ENCODE results near the gene MCRIP2.

MCRIP2 gene

DNA sequence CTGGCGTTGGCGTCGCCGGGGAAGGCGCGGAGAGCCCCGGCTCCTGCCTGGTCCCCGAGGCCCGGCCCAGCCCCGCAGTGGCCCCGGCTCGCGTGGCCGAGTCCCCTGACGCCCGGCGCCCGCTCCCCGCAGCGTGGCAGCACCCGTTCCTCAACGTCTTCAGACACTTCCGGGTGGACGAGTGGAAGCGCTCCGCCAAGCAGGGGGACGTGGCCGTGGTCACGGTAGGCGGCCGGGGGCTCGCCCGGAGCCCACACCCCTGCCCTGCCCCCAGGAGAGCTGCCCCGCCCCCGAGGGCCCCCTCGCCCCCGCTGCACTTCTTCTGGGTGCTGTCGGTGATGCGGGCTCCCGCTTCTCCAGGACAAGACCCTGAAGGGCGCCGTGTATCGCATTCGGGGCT lies 8.0 kb downstream of the MCRIP2 start:
- DNase-seq: no peak

DNA sequence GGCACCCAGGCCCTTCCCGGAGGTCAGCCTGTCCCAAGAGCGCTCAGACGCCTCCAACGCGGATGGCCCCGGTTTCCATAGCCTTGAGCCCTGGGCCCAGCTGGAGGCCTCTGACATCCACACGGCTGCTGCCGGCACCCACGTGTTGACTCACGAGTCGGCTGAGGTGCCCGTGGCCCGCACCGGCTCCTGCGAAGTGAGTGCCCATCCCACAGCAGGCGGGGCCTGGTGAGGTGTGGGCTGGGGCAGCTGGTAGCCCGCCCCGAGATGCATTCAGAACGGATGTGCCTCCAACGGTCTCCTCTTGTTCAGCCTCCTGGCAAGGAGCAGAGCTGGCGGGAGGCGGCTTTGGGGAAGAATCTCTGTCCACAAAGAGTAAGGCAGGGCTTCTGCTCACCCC lies 10.2 kb downstream of the MCRIP2 start:
- DNase-seq: no peak

DNA sequence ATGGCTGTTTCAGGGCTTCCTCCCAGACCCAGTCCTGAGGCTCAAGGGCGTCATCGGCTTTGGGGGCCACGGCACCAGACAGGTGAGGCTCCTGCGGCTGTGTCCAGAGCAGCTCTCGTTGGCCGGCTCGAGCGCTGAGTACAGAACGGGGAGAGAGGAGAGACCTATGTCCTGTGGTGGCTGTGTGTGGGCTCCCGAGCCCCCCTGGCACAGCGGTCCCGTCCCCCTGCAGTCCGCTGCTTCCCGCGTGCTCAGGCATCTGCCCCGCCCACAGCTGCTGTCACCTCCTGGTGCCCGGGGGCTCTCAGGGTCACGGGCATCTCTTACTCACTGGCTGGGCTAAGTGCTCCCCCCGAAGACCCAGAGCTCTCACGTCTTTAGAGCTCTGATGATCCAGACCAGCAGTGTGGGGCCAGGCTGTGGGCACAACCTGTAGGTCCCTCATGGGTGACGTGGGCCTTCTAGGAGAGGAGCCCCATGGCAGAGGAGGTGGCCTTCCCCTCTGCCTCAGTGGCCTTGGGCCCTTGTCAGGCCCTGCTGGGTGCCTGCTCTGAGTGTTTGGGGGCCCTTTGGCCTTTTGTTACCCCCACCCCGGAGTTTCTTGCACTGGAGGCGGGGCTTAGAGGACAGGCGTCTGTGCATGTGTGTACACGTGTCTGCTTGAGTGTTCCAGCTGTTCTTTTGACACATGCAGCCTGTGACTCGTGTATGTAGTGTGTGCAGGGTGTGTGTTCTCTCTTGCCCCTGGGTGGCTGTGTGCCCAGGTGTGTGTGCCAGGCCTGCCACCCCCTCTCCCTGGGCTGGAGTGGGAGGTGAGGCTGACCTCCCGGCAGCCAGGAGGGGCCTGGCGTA lies 11.1 kb downstream of the MCRIP2 start:
- DNase-seq: no peak

- no peak for DNase-seq
These were observed 12.4 kb downstream of the MCRIP2 start for GRCh38 chr16:654034-654433.

GRCh38 chr16:657487-657886 lies 15.9 kb downstream of the MCRIP2 start:
- no peak for DNase-seq

DNA sequence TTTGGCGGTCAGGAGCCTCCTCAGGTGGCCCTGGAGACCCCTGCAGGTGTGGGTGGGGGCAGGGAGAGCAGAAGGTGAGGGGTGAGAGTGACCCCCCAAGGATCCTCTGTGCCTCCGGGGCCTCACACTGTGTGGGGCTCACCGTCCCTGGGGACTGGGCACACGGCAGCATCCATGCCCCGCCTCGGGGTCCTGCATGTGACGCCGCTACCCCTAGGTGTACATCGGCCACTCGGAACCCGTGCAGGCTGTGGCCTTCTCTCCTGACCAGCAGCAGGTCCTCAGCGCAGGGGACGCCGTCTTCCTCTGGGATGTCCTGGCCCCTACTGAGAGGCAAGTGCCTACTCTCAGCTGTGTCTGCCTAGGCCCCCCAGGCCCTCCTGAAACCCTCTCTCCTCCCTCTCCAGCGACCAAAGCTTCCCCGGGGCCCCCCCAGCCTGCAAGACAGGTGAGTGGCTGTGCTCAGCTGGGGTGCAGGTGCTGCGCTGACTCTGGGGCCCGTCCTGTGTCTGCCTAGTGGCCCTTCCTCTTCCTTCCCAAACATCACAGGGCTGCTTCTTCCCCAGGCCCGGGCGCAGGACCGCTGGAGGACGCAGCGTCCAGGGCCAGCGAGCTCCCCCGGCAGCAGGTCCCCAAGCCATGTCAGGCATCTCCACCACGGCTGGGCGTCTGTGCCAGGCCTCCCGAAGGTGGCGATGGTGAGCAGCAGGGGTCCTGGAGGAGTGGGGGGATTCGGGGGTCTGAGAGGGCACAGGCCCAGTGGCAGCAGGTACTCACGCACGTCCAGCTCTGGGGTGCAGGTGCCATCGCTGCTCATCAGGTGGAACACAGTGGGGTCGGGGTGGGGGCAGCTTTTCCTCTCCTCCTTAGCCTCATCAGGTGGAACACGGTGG lies 17.3 kb downstream of the MCRIP2 start:
- DNase-seq: no peak

- DNase-seq: no peak
These were observed 18.0 kb downstream of the MCRIP2 start for GRCh38 chr16:659618-660017.

DNA sequence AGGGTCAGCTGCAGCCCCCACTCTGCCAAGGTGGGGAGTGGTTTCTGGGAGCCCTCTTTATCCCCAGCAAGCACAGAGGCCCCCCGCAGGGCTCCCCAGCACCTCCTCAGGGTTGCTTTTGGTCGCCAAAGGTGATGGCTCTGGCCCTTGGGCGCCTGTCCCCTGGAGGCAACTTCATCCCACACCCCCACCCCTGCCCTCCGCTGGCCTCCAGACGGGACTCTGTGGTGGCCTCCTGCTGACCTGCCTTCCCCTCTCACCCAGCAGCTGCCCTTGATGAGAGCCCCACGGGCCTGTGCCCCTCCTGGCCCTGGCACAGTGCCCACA lies 18.5 kb downstream of the MCRIP2 start:
- no peak for DNase-seq

DNA sequence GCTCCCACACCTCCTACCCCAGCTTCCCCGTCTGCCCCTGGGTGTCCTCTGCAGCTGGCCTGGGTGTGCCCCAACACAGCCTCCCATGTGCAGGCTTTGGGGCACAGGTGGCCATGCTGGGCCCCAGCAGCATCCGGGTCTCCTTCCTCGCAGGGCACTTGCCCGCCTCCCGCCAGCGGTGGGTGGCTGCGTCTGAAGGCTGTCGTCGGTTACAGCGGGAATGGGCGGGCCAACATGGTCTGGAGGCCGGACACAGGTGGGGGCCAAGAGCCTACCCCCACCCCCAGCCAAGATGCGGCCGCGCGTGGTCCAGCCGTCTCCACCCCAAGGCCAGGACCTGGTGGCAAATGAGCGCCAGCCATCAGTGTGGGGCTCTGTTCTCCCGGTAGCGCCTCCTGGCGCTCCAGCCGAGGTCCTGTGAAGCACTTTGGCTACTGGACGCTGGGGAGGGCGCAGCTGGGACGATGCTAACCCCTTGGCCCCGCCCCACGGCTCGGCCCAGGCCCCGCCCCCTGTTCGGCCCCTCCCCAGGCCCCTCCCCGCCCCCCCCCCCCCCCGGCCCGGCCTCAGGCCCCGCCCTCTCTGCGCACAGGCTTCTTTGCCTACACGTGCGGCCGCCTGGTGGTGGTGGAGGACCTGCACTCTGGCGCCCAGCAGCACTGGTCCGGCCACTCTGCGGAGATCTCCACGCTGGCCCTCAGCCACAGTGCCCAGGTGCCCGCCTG lies 19.0 kb downstream of the MCRIP2 start:
- DNase-seq: no peak

DNA sequence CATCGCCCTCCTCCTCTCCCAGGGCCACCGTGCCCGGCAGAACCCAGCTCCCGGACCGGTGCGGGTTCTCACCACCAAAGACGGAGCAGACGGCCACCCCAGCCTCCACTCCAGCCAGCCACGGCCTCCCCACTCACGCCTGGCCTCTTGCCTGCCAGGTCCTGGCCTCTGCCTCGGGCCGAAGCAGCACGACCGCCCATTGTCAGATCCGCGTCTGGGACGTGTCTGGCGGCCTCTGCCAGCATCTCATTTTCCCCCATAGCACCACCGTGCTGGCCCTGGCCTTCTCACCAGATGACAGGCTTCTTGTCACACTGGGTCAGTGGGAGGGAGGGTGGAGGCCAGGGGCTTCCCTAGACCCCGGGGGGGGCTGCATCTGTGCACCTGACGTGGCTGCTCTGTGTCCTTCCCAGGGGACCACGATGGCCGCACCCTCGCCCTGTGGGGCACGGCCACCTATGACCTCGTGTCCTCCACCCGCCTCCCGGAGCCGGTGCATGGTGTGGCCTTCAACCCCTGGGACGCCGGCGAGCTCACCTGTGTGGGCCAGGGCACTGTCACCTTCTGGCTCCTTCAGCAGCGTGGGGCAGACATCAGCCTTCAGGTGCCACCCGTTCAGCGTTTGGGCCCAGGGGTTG lies 19.7 kb downstream of the MCRIP2 start:
- no peak for DNase-seq

- no peak for DNase-seq
These were observed 20.5 kb downstream of the MCRIP2 start for GRCh38 chr16:662095-662494.

DNA sequence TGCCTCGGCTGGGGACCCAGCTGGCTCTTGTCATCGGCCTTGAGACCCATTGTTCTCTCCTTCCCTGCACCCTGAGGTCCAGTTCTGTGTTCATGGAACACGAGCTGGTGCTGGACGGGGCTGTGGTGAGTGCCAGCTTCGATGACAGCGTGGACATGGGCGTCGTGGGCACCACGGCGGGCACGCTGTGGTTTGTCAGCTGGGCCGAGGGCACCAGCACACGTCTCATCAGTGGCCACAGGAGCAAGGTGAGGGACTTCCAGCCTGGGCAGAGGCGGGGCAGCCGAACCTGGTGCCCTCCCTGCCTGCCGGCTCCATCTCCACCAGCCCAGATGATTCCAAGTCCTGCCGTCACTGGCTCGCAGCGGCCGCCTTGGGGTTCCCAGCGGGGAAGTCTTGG lies 21.0 kb downstream of the MCRIP2 start:
- DNase-seq: no peak

DNA sequence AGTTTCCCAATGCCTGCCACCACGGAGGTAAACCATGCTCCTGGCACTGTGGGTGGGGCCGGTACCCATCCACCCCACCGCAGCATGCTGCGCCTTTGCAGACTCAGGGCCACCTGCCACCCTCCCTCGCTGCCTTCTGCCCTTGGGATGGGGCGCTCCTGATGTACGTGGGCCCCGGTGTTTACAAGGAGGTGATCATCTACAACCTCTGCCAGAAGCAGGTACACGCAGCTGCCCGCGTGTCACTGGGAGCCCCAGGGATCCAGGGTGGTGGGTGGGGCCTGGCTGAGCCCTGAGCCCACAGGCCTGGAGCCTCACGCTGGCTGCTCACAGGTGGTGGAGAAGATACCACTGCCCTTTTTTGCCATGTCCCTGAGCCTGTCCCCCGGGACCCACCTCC lies 24.9 kb downstream of the MCRIP2 start:
- DNase-seq: no peak

- no peak for DNase-seq
These were observed 25.6 kb downstream of the MCRIP2 start for GRCh38 chr16:667113-667779.

- DNase-seq: peak; percentile 69
These were observed 26.3 kb downstream of the MCRIP2 start, which contains the start of gene RHOT2 for GRCh38 chr16:667780-668518. Gene RHOT2, plus strand, starts transcription at chr16:668132. Its CDS starts 68 bp downstream, at chr16:668200.

DNA sequence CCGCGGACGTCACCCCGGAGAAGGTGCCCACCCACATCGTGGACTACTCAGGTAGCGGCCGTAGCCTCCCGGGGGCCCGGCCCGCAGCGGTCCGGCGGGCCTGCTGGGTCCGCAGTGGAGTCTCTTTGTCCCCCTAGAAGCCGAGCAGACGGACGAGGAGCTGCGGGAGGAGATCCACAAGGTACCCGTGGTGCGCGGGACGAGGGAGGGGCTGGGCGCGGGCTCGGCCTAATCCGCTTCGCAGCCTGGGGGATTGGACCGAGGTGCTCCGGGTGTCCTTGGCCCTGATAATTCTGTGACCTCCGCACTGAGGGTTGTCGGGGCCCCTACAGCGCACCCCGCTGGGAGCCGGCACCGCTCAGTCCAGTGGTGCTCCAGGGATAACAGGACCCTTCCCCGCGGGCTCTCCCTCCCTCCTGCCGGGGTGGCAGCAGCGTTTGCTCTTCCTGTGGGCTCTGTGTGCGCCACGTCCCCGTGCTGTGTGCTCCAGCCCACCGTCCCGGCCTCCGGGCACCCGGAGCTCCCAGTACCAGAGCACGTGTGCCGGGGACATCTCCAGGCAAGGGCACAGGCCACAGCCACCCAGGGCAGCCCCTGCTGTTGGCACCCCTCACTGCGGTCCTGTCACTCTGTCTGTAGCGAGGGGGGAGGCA lies 27.0 kb downstream of the MCRIP2 start:
- no peak for DNase-seq

GRCh38 chr16:669666-670065 lies 28.0 kb downstream of the MCRIP2 start:
- no peak for DNase-seq

GRCh38 chr16:670485-671352 lies 29.1 kb downstream of the MCRIP2 start:
- no peak for DNase-seq

DNA sequence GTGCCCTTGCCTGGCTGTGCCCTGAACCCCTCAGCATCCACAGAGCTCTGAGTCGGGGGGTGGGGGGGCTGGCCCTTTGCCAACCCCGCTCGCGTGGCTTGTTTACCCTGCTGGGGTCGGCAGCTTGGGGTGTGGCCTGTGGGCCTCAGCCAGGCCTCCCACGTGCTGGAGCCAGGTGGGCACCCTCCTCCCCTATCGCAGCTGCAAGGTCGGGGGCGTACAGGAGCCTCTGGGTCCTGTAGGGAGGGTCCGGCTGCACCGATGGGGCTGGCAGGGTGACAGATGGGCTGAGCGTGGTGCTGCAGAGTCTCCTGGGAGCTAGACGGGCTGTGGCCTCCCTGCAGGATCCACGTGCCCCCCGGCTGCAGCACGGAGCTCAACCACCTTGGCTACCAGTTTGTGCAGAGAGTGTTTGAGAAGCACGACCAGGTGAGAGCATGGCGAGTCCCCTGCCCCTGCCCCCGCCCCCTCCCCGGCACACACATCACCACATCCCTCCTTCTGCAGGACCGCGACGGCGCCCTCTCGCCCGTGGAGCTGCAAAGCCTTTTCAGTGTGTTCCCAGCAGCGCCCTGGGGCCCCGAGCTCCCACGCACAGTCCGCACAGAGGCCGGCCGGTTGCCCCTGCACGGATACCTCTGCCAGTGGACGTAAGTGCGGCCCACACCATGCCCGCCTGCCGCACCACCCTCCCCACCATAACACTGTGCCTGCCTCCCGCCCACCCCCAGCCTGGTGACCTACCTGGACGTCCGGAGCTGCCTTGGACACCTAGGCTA lies 29.9 kb downstream of the MCRIP2 start:
- no peak for DNase-seq
